Glomerular visceral epithelial cell (primary cell): ENCODE results near the gene LGR4.

Experiments
- DNase-seq: peaks from one replicate; pipeline ENCODE4 v3.0.0-alpha.2; 2016; ENCODE audit errors: extremely low spot score

Gene LGR4

DNA sequence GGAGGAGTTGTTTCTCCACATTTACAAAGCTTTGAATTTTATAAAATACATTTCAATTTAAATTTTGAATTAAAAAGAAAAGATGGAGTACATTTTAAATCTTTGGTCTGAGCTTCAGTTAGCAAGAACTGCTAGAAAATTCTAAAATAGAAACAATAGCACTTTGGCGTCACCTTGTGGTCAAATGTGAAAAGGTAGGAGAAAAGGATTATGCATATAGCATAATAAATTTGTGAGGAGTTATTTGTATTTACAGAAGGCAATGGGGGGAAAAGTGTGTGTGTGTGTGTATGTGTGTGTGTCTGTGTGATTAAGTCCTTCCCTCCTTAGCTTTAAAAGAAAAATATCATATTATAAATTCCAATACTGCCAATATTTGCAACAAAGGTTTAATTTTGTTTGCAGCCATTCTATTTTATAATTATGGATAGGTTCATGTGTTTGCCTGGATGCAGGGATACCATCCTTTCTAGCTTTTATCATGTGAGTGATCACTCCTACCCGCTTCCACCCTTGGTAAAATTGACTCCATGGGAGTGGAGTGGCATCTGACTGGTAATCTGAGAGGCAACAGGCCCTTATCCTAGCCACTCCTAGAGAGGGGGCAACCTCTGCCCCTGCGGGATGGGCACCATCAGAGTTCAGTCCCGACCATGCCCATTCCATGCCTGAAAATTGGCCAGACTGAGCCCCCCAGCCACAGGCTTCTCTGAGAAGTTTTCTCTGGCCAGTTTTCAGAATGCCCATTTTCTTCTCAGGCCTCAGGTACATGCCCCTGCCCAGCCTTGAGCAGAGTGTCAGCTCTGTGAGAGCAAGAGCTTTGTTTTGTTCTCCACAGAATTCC, 13.6 kb upstream of the LGR4 start:
- peak; percentile 66 for DNase-seq

DNA sequence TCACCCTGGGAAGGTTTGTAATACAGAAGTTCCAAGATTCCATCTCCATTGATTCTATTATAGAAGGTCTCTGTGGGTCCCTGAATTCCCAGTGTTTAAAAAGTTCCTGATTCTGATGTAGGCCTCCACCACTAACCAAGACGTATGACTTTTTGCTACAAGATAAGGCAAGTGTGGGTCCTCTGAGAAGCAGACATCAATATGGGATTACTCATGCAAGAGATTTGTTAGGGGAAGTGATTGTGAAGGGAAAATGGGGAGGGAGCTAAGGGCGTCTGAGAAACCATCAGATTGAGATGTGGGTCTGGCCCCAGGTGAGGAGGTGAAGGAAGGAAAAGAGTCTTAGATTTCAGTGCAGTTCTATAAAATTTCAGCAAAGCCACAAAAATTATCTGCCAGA, 10.2 kb upstream of the LGR4 start:
- no peak for DNase-seq

DNA sequence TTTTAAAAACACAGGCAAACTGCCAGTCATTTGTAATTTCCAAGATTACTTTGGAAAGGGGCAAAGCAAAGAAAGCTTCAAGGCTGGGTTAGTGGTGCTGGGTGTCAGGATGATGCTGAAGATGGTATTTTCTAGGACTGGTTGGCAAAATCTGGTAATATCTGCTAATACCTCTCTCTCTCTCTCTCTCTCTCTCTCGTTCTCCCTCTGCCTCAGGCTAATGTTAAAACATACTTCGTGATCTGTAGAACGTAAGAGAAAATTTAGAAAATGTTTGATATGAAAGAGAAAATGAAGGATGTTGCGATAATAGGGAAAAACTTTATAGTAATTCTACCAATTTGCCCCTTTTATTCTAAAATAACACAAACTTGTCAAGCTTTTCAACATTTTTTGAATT, 9.4 kb upstream of the LGR4 start:
- DNase-seq = no peak

DNA sequence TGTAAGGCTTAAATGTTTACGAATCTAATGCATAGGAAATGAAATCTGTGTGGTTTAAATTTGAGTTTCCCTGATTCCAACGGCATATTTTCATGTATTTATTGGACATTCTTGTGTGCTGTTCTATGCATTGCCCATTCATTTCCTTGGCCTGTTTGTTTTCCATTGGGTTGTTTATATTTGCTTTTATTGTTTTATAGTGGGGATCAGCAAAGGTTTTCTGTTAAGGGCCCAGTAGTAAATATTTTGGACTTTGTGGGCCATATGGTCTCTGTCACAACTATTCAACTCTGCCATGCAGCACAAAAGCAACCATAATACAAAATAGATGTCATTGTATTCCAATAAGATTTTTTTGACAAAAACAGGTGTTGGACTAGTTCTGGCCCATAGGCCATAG, 5.2 kb upstream of the LGR4 start:
- no peak for DNase-seq

DNA sequence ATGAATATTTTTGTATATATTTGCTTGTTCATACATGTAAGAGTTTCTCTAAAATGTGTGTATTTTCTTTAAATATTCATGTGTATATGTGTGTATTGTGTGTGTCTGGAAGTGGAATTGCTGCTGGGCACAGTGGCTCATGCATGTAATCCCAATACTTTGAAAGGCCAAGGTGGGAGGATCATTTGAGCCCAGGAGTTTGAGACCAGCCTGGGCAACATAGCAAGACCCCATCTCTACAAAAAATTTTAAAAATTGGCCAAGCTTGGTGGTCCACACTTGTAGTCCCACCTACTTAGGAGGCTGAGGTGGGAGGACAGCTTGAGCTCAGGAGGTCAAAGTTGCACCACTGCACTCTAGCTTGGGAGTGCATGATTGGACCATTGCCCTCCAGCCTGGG, 4.7 kb upstream of the LGR4 start:
- no peak for DNase-seq

DNA sequence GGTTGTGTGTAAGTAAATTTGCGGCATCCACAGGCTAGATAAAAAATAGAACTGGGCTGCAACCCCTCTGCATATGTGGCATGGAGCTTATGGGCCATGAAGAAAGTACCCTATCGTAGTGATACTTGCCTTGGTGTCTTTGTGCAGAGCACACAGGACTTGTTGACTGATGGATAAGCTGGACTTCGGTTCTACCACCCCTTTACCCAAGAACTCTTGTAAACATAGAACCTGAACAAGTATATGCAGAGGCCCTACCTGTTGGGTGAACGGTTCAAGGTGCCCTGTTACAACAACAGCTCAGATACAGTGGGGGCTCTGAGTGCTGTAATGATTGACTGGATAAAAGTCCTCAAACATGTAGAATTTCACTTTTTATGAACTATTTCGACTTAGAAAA, 3.0 kb upstream of the LGR4 start:
- DNase-seq = no peak

DNA sequence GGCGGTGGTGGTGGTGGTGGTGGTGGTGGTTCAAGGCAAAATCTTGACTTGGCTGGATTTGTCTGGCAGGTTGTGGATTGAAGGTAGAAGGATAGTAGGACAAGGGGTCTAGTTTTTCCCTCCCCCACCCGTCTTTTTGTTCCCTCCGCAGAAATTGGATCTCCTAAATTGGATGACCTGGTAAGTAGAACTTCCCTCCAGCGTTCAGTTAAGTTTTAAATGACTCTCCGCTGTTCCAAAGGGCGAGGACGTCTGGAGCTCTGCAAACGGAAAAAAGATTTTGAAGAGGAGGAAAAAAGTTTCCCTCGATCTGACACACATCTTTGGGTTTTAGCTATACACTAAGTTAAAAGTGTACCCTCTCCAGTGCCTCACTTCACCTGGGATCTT, 422 bp upstream of the LGR4 start:
- no peak for DNase-seq

DNA sequence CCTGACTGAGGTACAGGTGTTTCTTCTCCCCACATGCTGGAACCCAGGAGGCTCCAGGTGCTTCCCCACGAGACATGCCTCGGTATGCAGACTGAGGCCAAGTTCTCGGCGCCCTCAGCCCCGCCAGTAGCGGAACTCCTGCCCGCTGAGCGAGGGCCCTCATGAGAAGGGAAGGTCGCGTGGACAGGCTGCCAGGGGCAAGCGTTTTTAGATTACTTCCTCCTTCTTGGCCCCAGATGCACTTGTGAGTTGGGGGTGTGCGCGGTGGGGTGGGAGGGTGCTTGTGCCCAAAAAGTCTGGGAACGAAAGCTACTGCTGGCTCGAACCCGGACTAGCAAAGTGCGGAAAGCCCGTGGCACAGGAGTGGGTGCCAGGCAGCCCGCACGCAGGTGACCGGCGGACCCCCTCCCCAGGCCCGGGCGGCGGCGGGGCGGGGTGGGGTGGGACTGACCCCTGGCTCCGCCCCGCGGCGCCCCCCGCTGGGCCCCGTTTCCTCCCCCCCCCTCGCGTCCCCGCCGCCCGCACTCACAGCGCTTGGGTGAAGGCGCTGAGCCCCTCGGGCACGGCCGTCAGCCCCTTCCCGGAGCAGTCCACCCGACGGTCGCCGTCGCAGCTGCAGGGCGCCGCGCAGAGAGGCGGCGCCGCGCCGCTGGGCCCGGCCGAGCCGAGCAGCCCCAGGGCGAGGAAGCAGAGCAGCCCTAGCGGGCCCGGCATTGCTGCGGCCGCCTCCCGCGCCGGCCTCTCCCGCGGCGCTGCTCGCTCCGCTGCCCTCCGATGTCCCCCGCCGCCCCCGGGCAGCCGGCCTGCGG, 797 bp downstream of the LGR4 start:
- peak; percentile 28 for DNase-seq

DNA sequence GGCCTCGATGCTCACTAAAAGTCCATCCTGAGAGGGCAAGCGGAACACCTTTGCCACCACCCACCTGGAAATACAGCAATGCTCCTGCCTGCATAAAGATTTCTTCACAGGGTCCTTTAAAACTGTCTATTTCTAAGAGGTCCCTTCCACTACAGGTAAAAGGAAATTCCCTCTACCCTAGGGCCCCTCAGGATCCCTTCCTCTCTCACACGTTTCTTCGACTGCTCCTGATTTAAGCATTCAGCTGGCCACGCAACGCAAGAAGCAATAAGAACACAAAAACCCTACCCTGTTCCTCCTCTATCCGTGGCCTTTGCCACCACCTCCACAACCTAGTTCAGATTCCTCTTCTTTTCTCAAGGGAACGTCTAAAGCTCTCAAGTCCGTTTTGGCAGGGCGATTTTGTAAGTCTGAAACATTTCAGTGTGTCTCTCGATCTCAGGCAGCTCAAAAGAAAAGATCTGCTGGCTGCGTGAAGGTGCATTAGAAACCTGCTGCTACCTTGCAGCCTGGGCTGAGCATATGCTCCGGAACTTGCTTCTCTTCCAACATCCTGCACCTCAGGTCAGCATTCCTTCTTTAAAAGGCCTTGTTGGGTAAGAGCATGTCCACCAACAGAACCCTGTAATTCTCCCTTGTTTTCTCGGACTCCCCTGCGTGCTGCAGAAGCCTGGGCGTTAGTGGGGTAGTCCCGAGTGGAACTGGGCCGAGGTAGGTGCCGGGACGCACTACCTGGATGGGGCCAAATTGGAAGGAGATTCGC, 1.6 kb downstream of the LGR4 start:
- peak; percentile 23 for DNase-seq

DNA sequence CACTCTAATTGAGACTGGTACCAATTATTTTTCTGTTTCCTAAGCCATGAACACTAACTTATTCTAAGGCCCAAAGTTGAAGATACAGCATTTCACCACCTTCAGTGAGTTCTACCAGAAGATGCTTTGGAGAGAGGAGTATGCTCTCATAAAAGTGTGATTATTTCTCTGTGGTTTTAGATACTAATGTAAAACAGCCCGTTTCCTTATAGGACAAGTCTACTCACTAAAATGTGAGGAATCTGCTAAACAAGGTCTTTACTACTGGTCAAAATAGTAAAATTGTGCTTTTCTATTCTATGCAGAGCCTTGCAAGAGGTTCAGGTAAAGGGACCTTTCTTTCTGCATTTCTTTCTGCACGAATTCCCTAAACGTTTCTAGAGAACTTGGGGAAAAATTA, 2.4 kb downstream of the LGR4 start:
- DNase-seq = no peak

DNA sequence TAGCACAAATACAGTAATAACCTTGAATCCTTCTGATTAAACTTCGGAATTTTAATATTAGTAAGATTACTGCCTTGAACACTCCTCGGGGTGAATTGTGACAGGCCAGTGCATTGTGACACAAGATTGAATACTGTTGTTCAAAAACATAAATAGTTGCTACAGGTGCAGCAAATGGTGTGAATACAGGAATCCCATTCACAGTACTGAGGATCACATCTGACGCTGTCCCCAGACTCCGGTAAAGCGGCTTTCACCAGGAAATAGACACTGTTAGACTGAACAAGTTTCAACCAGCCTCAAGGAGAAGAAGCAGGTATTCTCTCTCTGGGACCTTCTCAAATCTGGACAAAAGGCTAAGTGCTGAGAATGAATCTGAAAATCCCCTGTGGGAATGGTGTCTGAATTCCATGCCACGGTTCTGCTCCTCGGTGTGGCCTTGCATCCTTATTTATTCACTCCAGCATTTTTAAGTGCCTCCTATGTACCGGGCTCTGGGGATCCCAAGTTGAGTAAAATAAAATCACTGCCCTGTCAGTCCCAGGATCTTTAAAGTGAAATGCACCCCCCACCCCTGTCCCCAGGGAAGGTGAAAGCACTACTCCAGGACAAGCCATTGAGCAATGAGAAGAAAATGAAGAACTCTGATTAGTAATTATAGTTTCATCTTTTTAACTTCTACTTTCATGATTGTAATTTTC, 3.4 kb downstream of the LGR4 start:
- DNase-seq = no peak

DNA sequence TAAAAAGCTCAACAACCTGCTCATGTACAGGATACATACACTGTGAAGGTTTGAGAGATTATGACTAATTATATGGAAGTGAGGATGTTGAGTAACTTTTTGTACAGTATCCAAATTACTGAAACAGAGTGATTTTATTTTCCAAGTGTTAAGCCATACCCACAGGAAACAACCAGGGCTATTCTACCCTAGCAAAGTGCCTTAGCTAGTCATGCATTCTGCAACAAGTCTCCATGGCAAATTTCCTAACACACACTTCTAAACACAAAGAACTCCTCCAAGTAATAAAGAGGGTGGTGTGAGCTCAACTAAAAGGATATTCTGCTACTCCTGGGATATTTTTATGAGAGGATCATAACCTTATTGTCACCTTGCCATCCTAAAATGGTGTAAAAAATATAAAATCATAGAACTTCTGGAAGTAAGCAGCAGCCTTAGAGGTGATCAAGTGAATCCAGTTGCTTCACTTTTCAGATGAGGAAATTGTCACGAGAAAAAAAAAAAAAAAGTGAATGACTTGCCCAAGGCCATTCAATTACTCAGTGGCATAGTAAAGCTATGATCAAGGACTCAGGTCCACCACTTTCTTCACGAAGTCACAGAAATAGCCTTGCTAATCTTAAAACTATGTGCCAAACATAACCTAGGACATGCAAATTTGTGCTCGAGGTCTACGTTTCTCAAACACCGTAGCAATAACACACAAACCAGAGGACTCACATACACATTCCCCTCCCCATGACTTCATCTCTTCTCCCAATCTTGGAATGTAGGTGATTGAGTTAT, 4.2 kb downstream of the LGR4 start:
- DNase-seq = peak; percentile 86

DNA sequence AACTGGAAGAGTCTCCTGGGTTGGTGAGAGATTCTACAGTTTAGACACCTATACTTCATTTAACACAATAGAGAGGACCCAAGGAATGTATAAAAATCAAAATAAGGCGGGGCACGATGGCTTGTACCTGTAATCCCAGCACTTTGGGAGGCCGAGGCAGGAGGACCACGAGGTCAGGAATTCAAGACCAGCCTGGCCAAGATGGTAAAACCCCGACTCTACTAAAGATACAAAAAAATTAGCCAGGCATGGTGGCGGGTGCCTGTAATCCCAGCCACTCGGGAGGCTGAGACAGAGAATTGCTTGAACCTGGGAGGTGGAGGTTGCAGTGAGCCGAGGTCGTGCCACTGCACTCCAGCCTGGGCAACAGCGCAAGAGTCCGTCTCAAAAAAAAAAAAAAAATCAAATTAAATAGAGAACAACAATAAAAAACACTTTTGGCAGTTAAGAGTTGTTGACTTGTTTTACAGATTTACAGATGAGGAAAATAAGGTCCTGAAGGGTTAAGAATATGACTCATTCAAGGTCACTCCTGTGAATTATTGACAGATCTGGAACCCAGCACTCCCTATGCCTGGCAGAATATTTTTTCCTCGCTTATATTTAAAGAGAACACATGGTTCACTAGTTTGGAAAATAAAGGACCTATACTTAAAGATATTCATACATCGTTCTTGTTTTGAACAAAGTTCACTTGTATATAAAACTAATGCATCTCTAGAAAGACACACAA, 5.2 kb downstream of the LGR4 start:
- peak; percentile 43 for DNase-seq

DNA sequence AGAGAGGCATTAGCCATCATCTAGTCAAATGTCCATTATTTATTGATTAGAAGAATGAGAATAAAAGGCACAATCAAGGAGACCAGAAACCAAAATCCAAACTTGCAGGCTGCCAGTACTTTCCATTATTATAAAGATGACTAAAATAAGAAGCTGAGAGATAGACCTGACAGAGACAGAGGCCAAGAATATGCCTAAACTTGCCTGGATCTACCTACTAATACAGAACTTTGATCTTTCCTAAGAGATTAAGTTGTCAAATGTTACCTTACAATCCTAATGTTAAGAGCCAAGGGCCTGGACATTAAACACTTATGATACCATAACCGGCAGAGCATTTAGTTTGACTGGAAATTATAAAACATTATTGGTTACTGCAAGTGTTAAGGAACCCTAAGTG, 6.2 kb downstream of the LGR4 start:
- no peak for DNase-seq

DNA sequence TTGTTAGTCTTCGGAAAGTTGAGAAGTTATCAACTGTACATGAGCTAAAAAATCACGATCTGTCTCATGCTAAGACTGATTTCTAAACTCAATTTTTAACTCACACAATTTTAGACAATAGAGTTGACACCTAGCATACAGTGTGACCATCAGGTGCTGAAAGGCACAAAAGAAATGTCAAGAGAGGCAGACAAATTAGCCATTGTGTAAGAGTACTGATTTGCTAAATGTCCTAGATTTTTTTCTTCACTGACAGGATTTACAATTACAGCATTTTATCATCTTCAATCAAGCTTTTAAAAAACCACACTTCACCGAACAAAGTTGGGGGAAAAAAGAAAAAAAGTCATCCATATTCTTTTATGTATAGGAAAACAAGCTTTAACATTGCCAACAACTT, 7.0 kb downstream of the LGR4 start:
- DNase-seq = no peak

DNA sequence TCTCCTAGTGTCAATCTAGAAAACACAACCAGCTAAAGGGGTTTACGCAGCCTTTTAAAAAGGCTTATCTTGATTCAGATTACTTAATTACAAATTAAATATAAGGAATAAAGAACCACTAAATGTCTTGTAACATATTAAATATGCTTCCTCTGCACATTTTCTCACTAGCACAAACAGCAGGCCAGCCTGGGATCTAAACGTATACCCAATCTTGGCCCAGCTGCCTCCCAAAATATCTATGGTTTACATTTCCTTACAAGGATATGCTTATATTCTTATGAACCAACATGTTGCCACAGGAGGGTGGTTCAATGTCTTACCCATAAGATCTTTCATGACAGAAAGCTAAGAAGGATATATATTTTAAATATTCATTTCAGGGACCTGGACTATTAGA, 7.7 kb downstream of the LGR4 start:
- no peak for DNase-seq

DNA sequence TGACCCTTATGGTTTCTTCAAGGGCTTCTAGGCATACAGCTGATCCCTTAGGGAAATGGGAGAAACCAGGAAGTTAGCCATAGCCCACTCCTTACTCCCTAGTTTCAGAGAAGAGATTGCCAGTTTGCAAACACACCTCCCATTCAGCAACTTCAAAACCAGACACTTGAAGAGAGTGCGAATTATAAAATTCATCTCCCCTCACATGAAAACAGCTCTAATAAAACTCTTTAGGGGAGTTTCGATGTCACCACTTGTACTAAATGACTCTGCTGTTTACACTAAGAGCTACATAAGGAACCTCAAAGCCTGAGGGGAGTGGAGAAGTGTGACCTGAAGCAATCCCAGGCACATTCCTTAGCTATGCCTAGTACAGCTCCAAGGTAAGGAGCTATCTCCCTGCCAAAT, 8.3 kb downstream of the LGR4 start:
- peak; percentile 57 for DNase-seq

DNA sequence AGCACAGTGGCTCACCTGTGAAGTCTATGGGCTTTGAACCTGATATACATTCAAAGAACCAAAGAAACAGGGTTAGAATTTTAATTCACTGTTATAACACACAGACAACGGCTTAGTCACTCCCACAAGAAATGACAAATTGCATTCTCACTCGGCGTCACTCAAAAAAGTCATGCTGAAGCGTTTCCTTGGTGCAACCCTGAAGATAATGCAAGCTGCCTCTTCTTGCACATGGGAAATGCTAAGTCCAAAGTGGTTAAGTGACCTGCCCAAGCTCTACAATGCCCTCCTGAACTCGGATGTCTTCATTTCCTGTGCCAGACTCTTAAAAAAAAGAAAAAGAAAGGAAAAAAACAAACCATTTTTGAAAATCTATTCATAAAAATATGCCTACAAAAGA, 10.0 kb downstream of the LGR4 start:
- DNase-seq = peak; percentile 32

DNA sequence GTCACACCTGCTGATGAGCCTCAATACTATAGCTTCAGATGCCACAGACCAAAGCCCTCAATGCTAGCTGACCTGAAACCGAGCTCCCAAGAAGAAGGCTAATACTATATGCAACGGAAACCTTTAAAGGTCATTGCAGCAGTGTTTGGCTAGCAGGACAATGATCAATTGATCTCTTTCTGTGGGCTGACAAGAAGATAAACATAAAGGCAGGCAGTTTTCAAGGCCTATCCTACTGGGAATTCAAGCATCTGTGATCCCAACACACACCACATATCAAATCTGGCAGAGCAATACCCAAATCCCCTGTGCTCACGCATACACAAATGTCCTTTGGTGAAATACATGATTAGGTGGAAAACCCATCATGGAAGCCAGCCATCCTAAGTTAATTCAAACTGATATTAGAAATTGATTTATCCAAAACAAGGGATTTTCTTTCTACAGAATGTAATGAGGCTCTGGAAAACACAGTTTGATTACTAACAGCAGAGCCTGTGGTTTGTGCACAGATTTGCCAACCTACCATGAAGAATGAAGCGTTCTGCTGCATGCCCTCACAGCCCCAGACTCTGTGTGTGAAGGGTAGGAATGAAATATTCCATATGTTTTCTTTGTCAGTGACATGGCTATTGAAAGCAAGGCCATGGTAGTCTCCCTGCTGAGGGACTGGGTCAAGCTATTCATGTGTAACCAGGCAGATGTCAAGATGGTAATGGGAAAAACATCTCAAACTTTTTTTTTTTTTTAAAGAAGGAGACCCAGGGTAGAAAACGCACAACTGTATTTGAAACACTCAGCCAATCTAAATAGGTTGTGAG, 12.2 kb downstream of the LGR4 start:
- DNase-seq = peak; percentile 31
